HL-60 (cell line): ENCODE results near the gene INTS13.

Source experiments
- DNase-seq, 2 experiments: peaks; one replicate each; pipeline ENCODE4 v3.0.0-alpha.2; 2010 to 2020; ENCODE audit warnings: low read depth in 1 of 2, low spot score in 1 of 2
- H3K27ac ChIP-seq: fragments of 250-450 bp; sonication (Bioruptor Pico); replicated peaks from 2 replicates; pipeline ENCODE4 v1.5.1; 2020; ENCODE audit warnings: mild to moderate bottlenecking, moderate library complexity
- H3K27me3 ChIP-seq: fragments of 250-450 bp; sonication (Bioruptor Pico); 2 replicates; pipeline ENCODE4 v1.5.1; 2021; ENCODE audit warnings: mild to moderate bottlenecking, moderate library complexity; ENCODE audit not compliant: insufficient read depth, poor library complexity, severe bottlenecking
- H3K4me3 ChIP-seq: replicated peaks from 2 replicates; pipeline ENCODE4 v1.5.1; 2011; ENCODE audit warnings: mild to moderate bottlenecking, control low read depth, low read length; ENCODE audit not compliant: insufficient read depth
- GABPA ChIP-seq: IDR thresholded peaks from 2 replicates; pipeline ENCODE4 v1.6.1; 2012; ENCODE audit warnings: low read depth
- POLR2AphosphoS5 ChIP-seq: IDR thresholded peaks from 2 replicates; pipeline ENCODE4 v1.6.1; 2012; ENCODE audit warnings: low read depth
- SPI1 ChIP-seq: IDR thresholded peaks from 2 replicates; pipeline ENCODE4 v1.6.1; 2012; ENCODE audit warnings: low read depth, mild to moderate bottlenecking, borderline replicate concordance
- TF ChIP-seq, protein P1 (sequence below): IDR thresholded peaks from 2 replicates; pipeline ENCODE4 v1.6.1; 2012; ENCODE audit warnings: low read depth; ENCODE audit not compliant: insufficient replicate concordance
- TF ChIP-seq, protein P2 (sequence below): IDR thresholded peaks from one replicate; pipeline ENCODE4 v1.5.1; 2011; ENCODE audit warnings: low read length, control low read depth, inconsistent platforms; ENCODE audit not compliant: insufficient read depth

Gene INTS13

DNA sequence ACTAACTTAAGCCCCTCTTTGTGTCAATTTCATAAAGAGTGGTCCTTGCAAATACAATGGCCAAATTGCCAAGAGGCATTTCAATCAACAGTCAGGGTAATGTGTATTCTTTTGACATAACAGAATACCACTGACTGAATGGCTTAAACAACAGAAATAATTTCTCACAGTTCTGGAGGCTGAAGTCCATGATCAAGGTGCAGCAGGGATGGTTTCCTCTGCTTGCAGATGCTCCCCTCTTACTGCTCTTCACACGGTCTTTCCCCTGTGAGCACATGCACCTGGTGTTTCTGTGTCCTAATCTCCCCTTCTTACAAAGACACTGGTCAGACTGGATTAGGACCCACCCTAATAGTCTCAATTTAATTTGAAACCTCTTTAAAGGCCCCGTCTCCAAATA is 32.4 kb upstream of the INTS13 start:
- no peak overlapping the region for H3K4me3 ChIP-seq
- TF ChIP-seq, protein P1, sequence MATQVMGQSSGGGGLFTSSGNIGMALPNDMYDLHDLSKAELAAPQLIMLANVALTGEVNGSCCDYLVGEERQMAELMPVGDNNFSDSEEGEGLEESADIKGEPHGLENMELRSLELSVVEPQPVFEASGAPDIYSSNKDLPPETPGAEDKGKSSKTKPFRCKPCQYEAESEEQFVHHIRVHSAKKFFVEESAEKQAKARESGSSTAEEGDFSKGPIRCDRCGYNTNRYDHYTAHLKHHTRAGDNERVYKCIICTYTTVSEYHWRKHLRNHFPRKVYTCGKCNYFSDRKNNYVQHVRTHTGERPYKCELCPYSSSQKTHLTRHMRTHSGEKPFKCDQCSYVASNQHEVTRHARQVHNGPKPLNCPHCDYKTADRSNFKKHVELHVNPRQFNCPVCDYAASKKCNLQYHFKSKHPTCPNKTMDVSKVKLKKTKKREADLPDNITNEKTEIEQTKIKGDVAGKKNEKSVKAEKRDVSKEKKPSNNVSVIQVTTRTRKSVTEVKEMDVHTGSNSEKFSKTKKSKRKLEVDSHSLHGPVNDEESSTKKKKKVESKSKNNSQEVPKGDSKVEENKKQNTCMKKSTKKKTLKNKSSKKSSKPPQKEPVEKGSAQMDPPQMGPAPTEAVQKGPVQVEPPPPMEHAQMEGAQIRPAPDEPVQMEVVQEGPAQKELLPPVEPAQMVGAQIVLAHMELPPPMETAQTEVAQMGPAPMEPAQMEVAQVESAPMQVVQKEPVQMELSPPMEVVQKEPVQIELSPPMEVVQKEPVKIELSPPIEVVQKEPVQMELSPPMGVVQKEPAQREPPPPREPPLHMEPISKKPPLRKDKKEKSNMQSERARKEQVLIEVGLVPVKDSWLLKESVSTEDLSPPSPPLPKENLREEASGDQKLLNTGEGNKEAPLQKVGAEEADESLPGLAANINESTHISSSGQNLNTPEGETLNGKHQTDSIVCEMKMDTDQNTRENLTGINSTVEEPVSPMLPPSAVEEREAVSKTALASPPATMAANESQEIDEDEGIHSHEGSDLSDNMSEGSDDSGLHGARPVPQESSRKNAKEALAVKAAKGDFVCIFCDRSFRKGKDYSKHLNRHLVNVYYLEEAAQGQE, result no peak
- TF ChIP-seq, protein P2, sequence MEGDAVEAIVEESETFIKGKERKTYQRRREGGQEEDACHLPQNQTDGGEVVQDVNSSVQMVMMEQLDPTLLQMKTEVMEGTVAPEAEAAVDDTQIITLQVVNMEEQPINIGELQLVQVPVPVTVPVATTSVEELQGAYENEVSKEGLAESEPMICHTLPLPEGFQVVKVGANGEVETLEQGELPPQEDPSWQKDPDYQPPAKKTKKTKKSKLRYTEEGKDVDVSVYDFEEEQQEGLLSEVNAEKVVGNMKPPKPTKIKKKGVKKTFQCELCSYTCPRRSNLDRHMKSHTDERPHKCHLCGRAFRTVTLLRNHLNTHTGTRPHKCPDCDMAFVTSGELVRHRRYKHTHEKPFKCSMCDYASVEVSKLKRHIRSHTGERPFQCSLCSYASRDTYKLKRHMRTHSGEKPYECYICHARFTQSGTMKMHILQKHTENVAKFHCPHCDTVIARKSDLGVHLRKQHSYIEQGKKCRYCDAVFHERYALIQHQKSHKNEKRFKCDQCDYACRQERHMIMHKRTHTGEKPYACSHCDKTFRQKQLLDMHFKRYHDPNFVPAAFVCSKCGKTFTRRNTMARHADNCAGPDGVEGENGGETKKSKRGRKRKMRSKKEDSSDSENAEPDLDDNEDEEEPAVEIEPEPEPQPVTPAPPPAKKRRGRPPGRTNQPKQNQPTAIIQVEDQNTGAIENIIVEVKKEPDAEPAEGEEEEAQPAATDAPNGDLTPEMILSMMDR, result no peak
- TF ChIP-seq POLR2AphosphoS5, result no peak; the same call in 1 of the 2 replicates
- TF ChIP-seq GABPA, result no peak
- no peak for TF ChIP-seq SPI1
- no peak for DNase-seq
- no peaks in the 10 kb centered on the region for H3K27me3 ChIP-seq
- H3K27ac ChIP-seq, result no peak overlapping the region

DNA sequence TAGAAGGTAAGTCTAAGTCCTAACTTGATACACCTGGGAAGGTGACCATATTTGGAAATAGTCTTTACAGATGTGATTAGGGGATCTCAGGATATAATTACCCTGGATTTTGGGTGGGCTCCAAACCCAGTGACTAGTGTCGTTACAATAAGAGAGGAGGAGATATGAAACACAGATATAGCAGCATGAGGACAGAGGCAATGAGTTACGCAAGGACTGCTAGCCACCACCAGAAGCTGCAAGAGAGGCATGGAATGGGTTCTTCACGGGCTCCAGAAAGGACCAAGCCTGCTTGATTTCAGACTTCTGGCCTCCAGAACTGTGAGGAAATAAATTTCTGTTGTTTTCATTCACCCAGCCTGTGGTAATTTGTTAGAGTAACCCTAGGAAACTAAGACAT is 29.1 kb upstream of the INTS13 start:
- TF ChIP-seq, protein P2, result no peak
- no peak for TF ChIP-seq GABPA
- no peak for TF ChIP-seq SPI1
- TF ChIP-seq, protein P1, result no peak
- no peak for TF ChIP-seq POLR2AphosphoS5
- no peak overlapping the region for H3K4me3 ChIP-seq
- H3K27ac ChIP-seq, result no peak overlapping the region
- H3K27me3 ChIP-seq, result no peaks in the 10 kb centered on the region
- no peak for DNase-seq

DNA sequence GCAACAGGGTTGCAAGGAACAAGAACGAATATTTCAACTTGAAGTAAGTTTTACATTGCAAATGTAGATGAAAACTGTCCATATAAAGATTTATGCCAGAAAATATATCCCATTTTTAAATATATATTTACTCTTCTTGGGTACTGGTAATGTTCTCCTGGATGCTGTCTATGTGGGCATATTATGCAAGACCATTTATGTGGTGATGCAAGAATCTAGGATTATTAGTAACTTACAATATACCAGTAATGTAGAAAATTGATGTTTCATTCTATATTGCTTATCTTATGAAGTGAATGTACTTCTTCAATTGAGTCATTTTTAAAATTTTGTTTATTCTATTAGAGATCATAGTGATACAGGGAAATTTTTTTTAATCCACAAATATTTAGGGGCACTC is 25.6 kb upstream of the INTS13 start:
- TF ChIP-seq GABPA (no peak), POLR2AphosphoS5 (no peak), SPI1 (no peak)
- TF ChIP-seq, protein P2, result no peak
- TF ChIP-seq, protein P1, result no peak
- H3K27me3 ChIP-seq, result no peaks in the 10 kb centered on the region
- no peak overlapping the region for H3K4me3 ChIP-seq
- DNase-seq, result no peak
- H3K27ac ChIP-seq, result no peak overlapping the region
